Activated T-helper 1 cell treated with Interleukin-2 at 50 U/mL for 16 hours (primary cell): ENCODE measurements around the gene OSBPL1A.
"Not testable (repeated sequence)": the region's sequence is repeated elsewhere in the genome, so short reads cannot be mapped to it uniquely, and the experiment has no call there.

ENCODE experiments used
- DNase-seq: peaks from one replicate; pipeline ENCODE4 v3.0.0-alpha.2; 2020; ENCODE audit warnings: low read depth

OSBPL1A gene

GRCh38 chr18:24397131-24397693, 412 bp downstream of the OSBPL1A start:
- DNase-seq: no peak

GRCh38 chr18:24396082-24396633, 1.5 kb downstream of the OSBPL1A start:
- no peak for DNase-seq

GRCh38 chr18:24395049-24395795, 2.4 kb downstream of the OSBPL1A start:
- no peak for DNase-seq

- DNase-seq: no peak
Observed at GRCh38 chr18:24388957-24389356, 8.7 kb downstream of the OSBPL1A start.

- no peak for DNase-seq
Observed at GRCh38 chr18:24386681-24387080, 10.9 kb downstream of the OSBPL1A start.

- no peak for DNase-seq
Observed at GRCh38 chr18:24381126-24381525, 16.5 kb downstream of the OSBPL1A start.

- no peak for DNase-seq
Observed at GRCh38 chr18:24380163-24380747, 17.4 kb downstream of the OSBPL1A start.

- no peak for DNase-seq
Observed at GRCh38 chr18:24378598-24378997, 19.0 kb downstream of the OSBPL1A start.

- not testable (repeated sequence) for DNase-seq
Observed at GRCh38 chr18:24376531-24376930, 21.1 kb downstream of the OSBPL1A start.

GRCh38 chr18:24373328-24373727, 24.3 kb downstream of the OSBPL1A start:
- no peak for DNase-seq

- DNase-seq: no peak
Observed at GRCh38 chr18:24372279-24372872, 25.2 kb downstream of the OSBPL1A start.

- no peak for DNase-seq
Observed at GRCh38 chr18:24370120-24370519, 27.5 kb downstream of the OSBPL1A start.

GRCh38 chr18:24369426-24369825, 28.2 kb downstream of the OSBPL1A start:
- DNase-seq: no peak

GRCh38 chr18:24368749-24369148, 28.9 kb downstream of the OSBPL1A start:
- DNase-seq: no peak

- DNase-seq: no peak
Observed at GRCh38 chr18:24366328-24366727, 31.3 kb downstream of the OSBPL1A start.

GRCh38 chr18:24364177-24364576, 33.4 kb downstream of the OSBPL1A start:
- DNase-seq: no peak

- DNase-seq: no peak
Observed at GRCh38 chr18:24362757-24363156, 34.9 kb downstream of the OSBPL1A start.

GRCh38 chr18:24359787-24360530, 37.7 kb downstream of the OSBPL1A start:
- not testable (repeated sequence) for DNase-seq

GRCh38 chr18:24354278-24354677, 43.3 kb downstream of the OSBPL1A start:
- no peak for DNase-seq

GRCh38 chr18:24346254-24346653, 51.4 kb downstream of the OSBPL1A start:
- DNase-seq: no peak

GRCh38 chr18:24344509-24344908, 53.1 kb downstream of the OSBPL1A start:
- no peak for DNase-seq

- no peak for DNase-seq
Observed at GRCh38 chr18:24342347-24342746, 55.3 kb downstream of the OSBPL1A start.
